Measurements from ENCODE around the gene RBPJ. TPM values are rescaled to one million over a fixed set of nuclear protein-coding genes. Genes with fewer than 3 reads are reported as not detected.
A peak's percentile ranks its signal among the peaks of the same experiment; 100 is the strongest.

RBPJ gene
- polyA plus RNA-seq, 3 donors: 67.9 to 83.1 (median 76.4) TPM

DNA sequence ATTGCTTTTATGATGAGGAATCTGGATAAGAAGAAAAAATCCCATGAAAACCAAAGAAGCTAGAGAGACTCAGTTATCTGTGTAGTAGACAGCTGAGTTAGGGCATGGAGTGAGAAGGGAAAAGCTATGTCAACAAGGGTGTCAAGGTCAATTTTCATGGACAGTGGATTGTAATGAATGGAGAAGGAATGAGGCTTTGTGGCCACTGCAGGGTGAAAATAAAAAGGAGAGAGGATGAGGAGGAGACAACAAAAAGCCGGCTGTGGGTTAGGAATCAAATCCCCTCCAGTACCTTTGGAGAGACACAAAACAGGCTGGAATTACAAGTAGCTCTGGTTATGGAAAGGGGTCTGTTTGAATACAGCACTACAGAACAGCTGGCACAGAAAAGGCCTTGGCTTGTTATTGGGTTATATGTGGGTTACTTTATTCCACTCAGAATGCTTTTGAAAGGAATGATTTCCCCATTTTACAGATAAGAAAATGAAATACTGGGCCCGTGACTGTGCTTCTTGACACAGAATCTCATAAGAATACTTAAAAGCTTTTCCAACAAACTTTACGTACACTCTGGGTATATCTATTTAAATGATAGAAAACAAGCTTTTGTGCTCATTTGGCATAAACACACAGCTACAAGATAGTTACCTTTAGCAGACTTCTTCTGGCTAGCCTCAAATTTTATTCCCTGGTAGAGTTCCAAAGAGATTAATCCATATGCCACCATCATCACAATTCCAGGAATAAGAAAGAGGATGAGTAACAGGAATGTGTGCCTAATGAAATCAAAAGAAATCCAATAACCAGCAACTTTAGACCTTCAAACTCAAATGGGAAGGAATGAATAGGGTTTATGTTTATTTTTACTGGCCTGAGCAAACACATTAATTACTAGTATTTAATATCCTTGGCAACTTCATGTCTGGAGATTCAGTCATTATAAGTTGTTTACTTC, 162.0 kb downstream of the RBPJ start:
- DNase-seq: no peak

DNA sequence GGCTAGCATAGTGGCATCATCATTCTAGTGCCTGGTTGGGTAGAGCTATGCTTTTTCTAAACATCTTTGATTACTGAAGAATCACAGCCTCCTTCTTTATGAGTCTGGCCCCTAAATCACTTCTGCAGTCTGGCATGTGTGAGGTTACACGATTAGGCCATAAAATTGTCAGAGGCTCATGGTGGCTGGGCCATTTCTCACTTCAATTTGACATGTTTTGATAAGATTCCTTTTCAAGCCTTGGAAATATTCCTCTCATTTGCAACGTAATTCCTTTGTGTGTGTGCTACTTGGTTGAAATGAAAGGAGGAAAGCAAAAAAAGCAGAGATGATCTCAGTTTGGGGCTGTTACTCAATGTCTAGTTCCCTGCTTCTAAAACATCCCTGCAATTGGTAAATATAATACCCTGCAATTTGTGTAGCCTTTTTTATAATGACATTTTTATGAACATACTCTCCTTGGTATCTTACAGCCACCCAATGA, 163.3 kb downstream of the RBPJ start:
- DNase-seq: peak; percentile 64

DNA sequence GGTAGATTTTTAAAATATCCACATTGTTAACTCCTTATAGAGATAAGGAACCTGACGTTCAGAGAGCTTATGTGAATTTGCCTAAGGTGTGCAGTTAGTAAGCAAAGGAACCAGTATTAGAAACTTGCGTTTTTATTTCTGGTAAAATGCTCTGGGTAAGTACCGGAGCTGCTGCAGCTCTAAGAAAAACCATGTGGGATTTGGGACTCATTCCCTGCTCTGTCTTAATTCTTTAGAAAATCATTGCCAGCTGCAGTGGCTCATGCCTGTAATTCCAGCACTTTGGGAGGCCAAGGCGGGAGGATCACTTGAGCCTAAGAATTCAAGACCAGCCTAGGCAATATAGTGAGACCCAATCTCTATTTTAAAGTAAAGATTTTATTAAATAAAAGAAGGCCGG, 163.7 kb downstream of the RBPJ start:
- no peak for DNase-seq

Other genes starting within 250 kb of the RBPJ start
- gene CCKAR, start 169.5 kb downstream of the RBPJ start, polyA plus RNA-seq (ENCODE audit: insufficient read length in 3 of 3): not detected

Measured in renal pelvis (tissue), 4 donors.